Ectodermal cell (in vitro differentiated cells): ENCODE data around the gene USP32.
A peak's percentile ranks its signal among the peaks of the same experiment; 100 is the strongest.
"Not testable (repeated sequence)": the region's sequence is repeated elsewhere in the genome, so short reads cannot be mapped to it uniquely, and the experiment has no call there.

ENCODE experiments used
- H3K27ac ChIP-seq: 2 replicates; pipeline ENCODE4 v1.7.0; 2013; ENCODE audit warnings: mild to moderate bottlenecking, low read depth, low read length; ENCODE audit not compliant: insufficient read depth, poor library complexity, severe bottlenecking
- H3K27me3 ChIP-seq: 2 replicates; pipeline ENCODE4 v1.7.0; 2013; ENCODE audit warnings: mild to moderate bottlenecking, low read length; ENCODE audit not compliant: insufficient read depth, control insufficient read depth, poor library complexity, severe bottlenecking
- H3K36me3 ChIP-seq: one replicate; pipeline ENCODE4 v1.7.0; 2013; ENCODE audit warnings: low read length; ENCODE audit not compliant: control insufficient read depth, insufficient read depth
- H3K4me1 ChIP-seq: one replicate; pipeline ENCODE4 v1.7.0; 2013; ENCODE audit warnings: low read length; ENCODE audit not compliant: control insufficient read depth, insufficient read depth
- H3K4me3 ChIP-seq: 2 replicates; pipeline ENCODE4 v1.7.0; 2013; ENCODE audit warnings: low read depth, low read length, control low read depth; ENCODE audit not compliant: insufficient read depth
- H3K9me3 ChIP-seq: 2 replicates; pipeline ENCODE4 v1.7.0; 2013; ENCODE audit warnings: mild to moderate bottlenecking, low read length, moderate library complexity; ENCODE audit not compliant: control insufficient read depth
- WGBS, 2 experiments: methylation state at CpG; one replicate each; pipeline ENCODE4 v1.1.7; 2013; ENCODE audit warnings: missing lambda C conversion rate in 2 of 2; 5-methylcytosine and 5-hydroxymethylcytosine counted together

Gene USP32

DNA sequence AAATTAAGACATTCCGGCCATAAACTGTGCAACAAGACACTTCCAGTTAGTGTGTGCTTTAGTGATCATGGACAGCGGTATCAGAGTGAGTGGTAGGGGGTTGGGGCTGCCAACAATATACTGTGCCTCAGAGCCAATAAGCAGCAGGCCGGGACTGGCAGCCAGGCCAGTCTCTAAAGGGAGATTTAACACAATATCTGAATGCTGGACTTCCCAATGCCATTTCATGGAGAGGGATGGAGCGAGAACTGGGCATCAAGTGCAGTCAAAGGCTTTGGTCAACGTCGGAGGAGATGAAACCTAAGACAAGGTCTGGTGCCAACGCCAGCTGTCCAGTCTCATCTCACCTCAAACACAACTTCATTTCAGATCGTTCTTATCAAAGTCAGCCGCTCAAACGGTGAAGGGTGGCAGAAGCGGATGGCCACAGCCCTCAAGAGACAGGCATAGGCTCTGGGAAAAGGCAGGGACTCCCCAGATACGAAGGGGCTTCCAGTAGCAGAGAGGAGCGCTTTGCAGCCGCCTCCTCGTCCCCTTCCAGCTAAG, 935 bp downstream of the USP32 start:
- Histone ChIP-seq H3K4me1 (peaks cover 14% of the 10 kb centered on the region), H3K9me3 (no peaks in the 10 kb centered on the region), H3K27ac (peak overlapping the region; percentile 96), H3K27me3 (no peaks in the 10 kb centered on the region), H3K4me3 (peak overlapping the region; percentile 73), H3K36me3 (no peaks in the 10 kb centered on the region)
- 6 to 7% methylated on average over 15 of the region's 15 CpGs for WGBS, 2 experiments

DNA sequence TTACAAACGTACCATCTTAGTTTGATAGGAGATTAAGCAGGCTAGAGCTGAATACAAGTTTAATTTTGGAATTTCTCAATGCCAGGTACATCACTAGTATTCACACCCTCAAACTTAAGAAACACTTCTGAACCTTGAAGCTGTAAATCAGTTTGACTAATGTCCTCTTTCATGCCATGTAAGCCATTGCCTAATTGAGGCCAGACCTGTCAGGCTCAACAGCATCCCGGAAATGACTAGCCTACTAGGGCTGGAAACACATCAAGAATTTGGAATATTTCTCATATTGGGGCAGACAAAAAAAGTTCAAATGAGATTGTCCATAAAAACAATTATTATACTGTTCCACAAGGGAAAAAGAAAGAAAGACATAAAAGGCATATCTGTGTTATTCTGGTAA, 1.7 kb downstream of the USP32 start:
- H3K27me3 ChIP-seq: no peaks in the 10 kb centered on the region
- WGBS, 2 experiments: 71 to 75% methylated on average over 2 of the region's 2 CpGs
- peak overlapping the region; percentile 73 for H3K4me3 ChIP-seq
- H3K9me3 ChIP-seq: no peaks in the 10 kb centered on the region
- no peak overlapping the region for H3K27ac ChIP-seq
- H3K36me3 ChIP-seq: no peaks in the 10 kb centered on the region
- H3K4me1 ChIP-seq: peaks cover 21% of the 10 kb centered on the region

DNA sequence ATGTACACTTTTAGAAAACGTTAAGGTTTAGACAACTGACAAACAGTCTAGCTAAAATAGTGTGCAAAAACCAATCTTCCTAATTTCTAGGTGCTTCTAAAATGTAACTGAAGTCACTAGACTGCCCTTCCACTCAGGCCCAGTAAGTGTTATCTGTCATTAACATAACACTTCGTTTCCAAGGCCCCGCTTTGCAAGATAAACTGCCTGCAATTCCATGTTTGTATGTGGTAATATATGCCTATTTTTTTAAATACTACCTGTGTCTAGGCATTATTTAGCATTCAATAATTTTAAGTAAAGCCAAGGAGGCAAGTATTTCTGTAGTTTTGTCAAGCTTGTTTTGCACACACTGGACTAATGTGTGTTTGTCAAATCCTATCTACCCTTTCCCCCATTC, 3.2 kb downstream of the USP32 start:
- no peak overlapping the region for H3K4me3 ChIP-seq
- H3K4me1 ChIP-seq: peaks cover 24% of the 10 kb centered on the region
- 20 to 43% methylated on average over 1 to 3 of the region's 3 CpGs for WGBS, 2 experiments
- H3K27ac ChIP-seq: no peak overlapping the region
- H3K36me3 ChIP-seq: no peaks in the 10 kb centered on the region
- no peaks in the 10 kb centered on the region for H3K27me3 ChIP-seq
- H3K9me3 ChIP-seq: no peaks in the 10 kb centered on the region

DNA sequence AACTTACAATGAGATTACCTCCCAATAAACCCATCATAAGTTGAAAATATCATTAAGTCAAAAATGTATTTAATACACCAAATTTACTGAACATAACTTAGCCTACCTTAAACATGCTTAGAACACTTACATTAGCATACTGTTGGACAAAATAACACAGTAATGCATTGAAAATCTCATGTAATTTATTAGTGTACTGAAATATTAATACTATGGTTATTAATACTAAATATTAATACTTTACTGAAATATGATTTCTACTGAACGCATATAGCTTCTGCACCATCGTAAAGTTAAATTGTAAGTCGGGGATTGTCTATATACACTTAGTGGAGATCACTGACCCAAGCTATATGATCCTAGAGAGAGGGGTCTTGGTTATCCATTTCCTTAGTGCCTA, 4.3 kb downstream of the USP32 start:
- no peak overlapping the region for H3K27ac ChIP-seq
- H3K9me3 ChIP-seq: no peaks in the 10 kb centered on the region
- WGBS, 2 experiments: 98 to 100% methylated on average over 2 to 3 of the region's 3 CpGs
- H3K27me3 ChIP-seq: no peaks in the 10 kb centered on the region
- H3K4me1 ChIP-seq: peaks cover 24% of the 10 kb centered on the region
- no peaks in the 10 kb centered on the region for H3K36me3 ChIP-seq
- no peak overlapping the region for H3K4me3 ChIP-seq

DNA sequence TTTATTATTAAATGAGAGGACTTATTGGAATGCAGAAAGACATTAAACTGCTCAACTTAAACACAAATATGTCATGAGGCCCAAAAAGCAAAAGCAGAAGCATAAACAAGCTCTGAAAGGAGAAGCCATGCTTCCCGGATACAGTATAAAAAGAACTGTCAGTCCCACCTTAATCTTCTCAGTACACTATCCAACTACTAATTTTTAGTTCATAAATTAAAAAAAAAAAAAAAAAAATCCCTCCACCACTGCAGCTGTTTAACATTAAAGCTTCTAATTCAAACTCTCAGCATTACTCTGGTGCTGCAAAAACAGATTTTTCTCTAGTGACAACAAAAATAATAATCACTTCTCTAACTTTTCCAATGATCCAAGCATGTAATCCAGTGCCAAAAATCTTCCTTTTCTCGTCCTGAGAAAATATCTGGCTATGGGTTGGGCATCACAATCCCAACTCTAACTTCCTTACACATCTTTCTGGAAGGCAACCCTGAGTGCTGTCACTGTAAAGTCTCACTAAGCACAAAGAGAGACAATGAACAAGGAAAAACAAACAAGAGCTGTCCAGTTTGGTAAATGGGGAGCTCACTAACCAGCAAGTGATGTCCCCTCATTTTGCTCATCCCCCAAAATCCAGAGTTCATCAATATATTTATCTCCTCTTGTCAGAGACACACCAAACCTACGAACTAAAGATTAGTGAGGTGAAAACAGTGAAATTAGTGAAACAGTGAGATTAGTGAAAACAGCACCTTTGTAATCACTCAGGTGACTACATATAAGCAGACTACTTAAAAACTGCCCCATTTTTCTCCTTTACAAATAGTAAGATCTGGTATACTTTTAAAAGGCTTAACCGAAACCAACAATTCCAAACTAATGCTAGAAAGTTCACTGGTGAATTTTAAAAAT, 5.5 kb downstream of the USP32 start:
- no peaks in the 10 kb centered on the region for H3K27me3 ChIP-seq
- H3K4me1 ChIP-seq: peaks cover 24% of the 10 kb centered on the region
- no peaks in the 10 kb centered on the region for H3K9me3 ChIP-seq
- H3K4me3 ChIP-seq: no peak overlapping the region
- no peak overlapping the region for H3K27ac ChIP-seq
- 56 to 58% methylated on average over 2 to 3 of the region's 4 CpGs for WGBS, 2 experiments
- H3K36me3 ChIP-seq: no peaks in the 10 kb centered on the region

DNA sequence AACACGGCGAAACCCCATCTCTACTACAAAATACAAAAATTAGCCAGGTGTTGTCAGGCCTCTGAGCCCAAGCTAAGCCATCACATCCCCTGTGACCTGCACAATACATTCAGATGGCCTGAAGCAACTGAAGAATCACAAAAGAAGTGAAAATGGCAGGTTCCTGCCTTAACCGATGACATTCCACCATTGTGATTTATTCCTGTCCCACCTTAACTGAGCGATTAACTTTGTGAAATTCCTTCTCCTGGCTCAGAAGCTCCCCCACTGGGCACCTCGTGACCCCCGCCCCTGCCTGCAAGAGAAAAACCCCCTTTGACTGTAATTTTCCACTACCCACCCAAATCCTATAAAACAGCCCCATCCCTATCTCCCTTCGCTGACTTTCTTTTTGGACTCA, 7.0 kb downstream of the USP32 start:
- peaks cover 18% of the 10 kb centered on the region for H3K4me1 ChIP-seq
- H3K9me3 ChIP-seq, H3K4me3 ChIP-seq, H3K27ac ChIP-seq, H3K36me3 ChIP-seq, H3K27me3 ChIP-seq: not testable (repeated sequence)
- 65 to 72% methylated on average over 7 of the region's 7 CpGs for WGBS, 2 experiments

DNA sequence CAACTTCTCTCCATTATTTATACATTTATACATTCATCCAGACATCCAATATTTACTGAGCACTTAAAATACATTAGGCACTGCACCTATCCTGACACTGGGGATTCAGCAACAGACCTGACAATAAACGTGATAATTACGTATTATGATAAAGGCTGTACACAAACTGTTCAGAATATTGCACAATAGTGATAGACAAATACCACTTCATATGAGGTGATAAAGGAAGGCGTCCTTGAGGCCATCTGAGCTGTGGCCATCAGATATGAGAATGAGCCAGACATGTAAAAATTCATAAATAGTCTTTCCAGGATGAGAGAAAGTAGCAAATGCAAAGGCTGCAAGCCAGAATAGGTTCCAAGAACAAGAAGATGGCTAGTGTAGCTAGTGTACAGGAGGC, 8.6 kb downstream of the USP32 start:
- 94 to 97% methylated on average over 2 to 3 of the region's 3 CpGs for WGBS, 2 experiments
- no peaks in the 10 kb centered on the region for H3K27me3 ChIP-seq
- peaks cover 18% of the 10 kb centered on the region for H3K4me1 ChIP-seq
- H3K36me3 ChIP-seq: no peaks in the 10 kb centered on the region
- H3K27ac ChIP-seq: no peak overlapping the region
- H3K4me3 ChIP-seq: no peak overlapping the region
- no peaks in the 10 kb centered on the region for H3K9me3 ChIP-seq

DNA sequence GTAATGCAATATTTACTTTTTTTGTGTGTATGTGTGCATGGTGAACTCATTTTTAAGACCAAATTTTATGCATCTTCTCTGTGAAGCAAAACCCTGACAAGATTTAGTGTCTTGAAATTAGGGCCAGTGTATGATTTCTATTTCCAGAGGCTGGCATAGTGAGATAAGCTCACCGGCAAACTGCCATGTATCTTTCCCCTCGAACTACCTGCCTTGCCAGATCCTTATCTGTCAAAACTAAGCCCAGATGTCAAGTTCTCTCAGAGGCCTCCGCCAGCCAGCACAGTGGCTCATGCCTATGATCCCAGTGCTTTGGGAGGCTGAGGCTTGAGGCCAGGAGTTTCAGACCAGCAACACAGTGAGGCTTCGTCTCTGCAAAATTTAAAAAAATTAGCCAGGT, 10.0 kb downstream of the USP32 start:
- Histone ChIP-seq H3K27me3 (no peaks in the 10 kb centered on the region), H3K4me1 (peaks cover 18% of the 10 kb centered on the region), H3K9me3 (no peaks in the 10 kb centered on the region), H3K4me3 (no peak overlapping the region), H3K36me3 (no peaks in the 10 kb centered on the region), H3K27ac (no peak overlapping the region)
- 87 to 93% methylated on average over 4 of the region's 4 CpGs for WGBS, 2 experiments

DNA sequence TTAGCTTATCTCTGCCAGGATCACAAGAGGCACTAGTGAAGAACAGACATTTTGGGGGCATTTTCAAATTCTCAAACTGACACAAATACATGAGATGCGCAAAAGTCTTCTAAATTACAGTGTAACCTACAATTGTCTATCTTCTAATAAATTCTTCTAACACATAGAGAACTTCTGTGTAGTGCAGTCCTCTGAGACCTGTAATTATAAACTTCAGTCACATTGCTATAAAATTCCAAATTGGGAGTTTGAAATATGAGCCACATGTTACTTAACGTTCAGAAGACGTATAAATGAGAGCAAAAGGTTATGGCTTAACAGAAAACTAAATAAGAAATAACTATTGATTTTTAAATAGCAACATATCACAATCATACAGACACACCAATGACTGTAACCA, 12.5 kb downstream of the USP32 start:
- not testable (repeated sequence) for H3K9me3 ChIP-seq

DNA sequence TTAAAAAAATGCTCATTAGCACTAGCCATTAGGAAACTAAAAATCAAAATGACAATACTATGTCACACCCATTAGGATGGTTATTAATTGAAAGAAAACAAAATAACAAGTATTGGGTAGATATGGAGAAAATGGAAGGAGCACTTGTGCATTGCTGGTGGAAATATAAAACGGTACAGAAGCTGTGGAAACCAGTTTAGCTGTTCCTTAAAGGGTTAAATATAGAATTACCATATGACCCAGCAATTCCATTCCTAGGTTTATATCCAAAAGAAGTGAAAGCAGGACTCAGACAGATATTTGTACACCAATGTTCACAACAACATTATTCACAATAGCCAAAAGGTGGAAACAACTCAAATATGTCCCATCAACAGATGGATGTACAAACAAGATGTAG, 13.7 kb downstream of the USP32 start:
- H3K4me1 ChIP-seq, H3K27ac ChIP-seq, H3K9me3 ChIP-seq, H3K4me3 ChIP-seq, H3K36me3 ChIP-seq, H3K27me3 ChIP-seq: not testable (repeated sequence)
- 94 to 100% methylated on average over 1 of the region's 1 CpG for WGBS, 2 experiments

More for the DNA sequence above, 12.5 kb downstream of the USP32 start:
- not testable (repeated sequence) for H3K27ac ChIP-seq, H3K36me3 ChIP-seq, H3K4me1 ChIP-seq, H3K4me3 ChIP-seq, H3K27me3 ChIP-seq
- no CpG with 5 or more reads among the region's 3 CpGs for WGBS, 2 experiments
